HepG2 (cell line): ENCODE results near the gene FAM174B. TPM values are rescaled to one million over a fixed set of nuclear protein-coding genes. Genes with fewer than 3 reads are reported as not detected.

Experiments used
- ATAC-seq: fragments of 200-7000 bp; cut with Tn5 transposase; 3 replicates; pipeline ENCODE4 v1.9.1; 2020; ENCODE audit warnings: mild to moderate bottlenecking, moderate library complexity
- BruUV-seq: library from RNA; stranded (reverse); fragments of 400-500 nt; replicated peaks from 2 replicates; lab custom pipeline; 2021; lab: Mats Ljungman, UMichigan
- CTCF ChIA-PET: fragments of 300-600 bp; formaldehyde crosslinking; extraction: SDS; loops from one replicate; lab custom pipeline; 2021; ENCODE audit warnings: low total read pairs, inconsistent platforms, low intra/inter-chr PET ratio; lab: Yijun Ruan, JAX
- POLR2A ChIA-PET: fragments of 350-600 bp; sonication (Branson Sonifier 250); formaldehyde crosslinking; loops from one replicate; lab custom pipeline; 2020; ENCODE audit warnings: antibody characterized with exemption, inconsistent platforms; lab: Yijun Ruan, JAX
- DNase-seq: peaks from one replicate; pipeline ENCODE4 v3.0.0-alpha.2; 2015; ENCODE audit warnings: low spot score
- FAIRE-seq: peaks from 3 replicates; lab custom pipeline; 2011; peaks lifted over from hg19 to GRCh38; lab: Jason Lieb, UNC
- H2AFZ ChIP-seq: one replicate; pipeline ENCODE4 v1.6.1; 2011; ENCODE audit warnings: low read length, inconsistent platforms
- H3K27ac ChIP-seq: fragments of 300-600 bp; 3 replicates; pipeline ENCODE4 v1.8.0; 2011; ENCODE audit warnings: mixed run types, mild to moderate bottlenecking, mixed read lengths, low read length, inconsistent platforms; ENCODE audit not compliant: insufficient read depth; ENCODE audit errors: extremely low read length
- H3K27me3 ChIP-seq, 2 experiments: fragments of 200-600 bp in 1 of 2; 2 replicates in 1 of 2; 3 replicates in 1 of 2; pipeline versions ENCODE4 v1.6.0 to v1.8.0; 2011; ENCODE audit warnings: low read length in 2 of 2, mild to moderate bottlenecking in 2 of 2, moderate library complexity in 2 of 2, inconsistent platforms in 1 of 2; ENCODE audit not compliant: insufficient read depth in 2 of 2, control insufficient read depth in 1 of 2
- H3K36me3 ChIP-seq, 2 experiments: fragments of 200-600 bp in 1 of 2; replicated peaks in 1 of 2; 2 replicates in 1 of 2; 3 replicates in 1 of 2; pipeline versions ENCODE4 v1.5.1 to v1.8.0; 2011; ENCODE audit warnings: low read length in 2 of 2, inconsistent platforms in 1 of 2; ENCODE audit not compliant: insufficient read depth in 2 of 2, control insufficient read depth in 1 of 2
- H3K4me1 ChIP-seq: 2 replicates; pipeline ENCODE4 v1.5.1; 2012; ENCODE audit warnings: low read length, inconsistent platforms; ENCODE audit not compliant: insufficient read depth
- H3K4me2 ChIP-seq: 2 replicates; pipeline ENCODE4 v1.6.0; 2011; ENCODE audit warnings: low read depth, low read length, inconsistent platforms
- H3K4me3 ChIP-seq, 3 experiments: fragments of 200-600 bp in 1 of 3; sonication (generic), shearing (Covaris generic) in 1 of 3; replicated peaks in 1 of 3; 2 replicates each; pipeline ENCODE4 v1.5.1; 2011 to 2016; ENCODE audit warnings: low read length in 3 of 3, inconsistent platforms in 2 of 3, low read depth in 2 of 3, mild to moderate bottlenecking in 2 of 3, control low read depth in 1 of 3, mixed read lengths in 1 of 3; ENCODE audit not compliant: insufficient read depth in 1 of 3
- H3K79me2 ChIP-seq: one replicate; pipeline ENCODE4 v1.6.1; 2011; ENCODE audit warnings: low read length, inconsistent platforms; ENCODE audit not compliant: insufficient read depth
- H3K9ac ChIP-seq: 2 replicates; pipeline ENCODE4 v1.6.0; 2011; ENCODE audit warnings: mild to moderate bottlenecking, low read depth, low read length, inconsistent platforms; ENCODE audit not compliant: insufficient read depth
- H3K9me3 ChIP-seq: 2 replicates; pipeline ENCODE4 v1.5.1; 2012; ENCODE audit warnings: mild to moderate bottlenecking, low read length
- H4K20me1 ChIP-seq: 2 replicates; pipeline ENCODE4 v1.6.0; 2011; ENCODE audit warnings: inconsistent platforms, mild to moderate bottlenecking, low read length, moderate library complexity; ENCODE audit not compliant: insufficient read depth
- ARID2 ChIP-seq: sonication (generic); formaldehyde crosslinking; IDR thresholded peaks from 2 replicates; pipeline ENCODE4 v1.8.1; 2022; ENCODE audit warnings: mild to moderate bottlenecking, missing genetic modification reagents, borderline replicate concordance
- ARNT2 ChIP-seq: sonication (generic); formaldehyde crosslinking; IDR thresholded peaks from 2 replicates; pipeline ENCODE4 v1.8.0; 2022; ENCODE audit warnings: mild to moderate bottlenecking, low read depth, missing genetic modification reagents, moderate library complexity
- ATF3 ChIP-seq: sonication (generic); formaldehyde crosslinking; IDR thresholded peaks from 2 replicates; pipeline ENCODE4 v1.4.0; 2020; ENCODE audit warnings: missing genetic modification reagents
- CCAR2 ChIP-seq: fragments of 200-400 bp; formaldehyde crosslinking; optimal IDR thresholded peaks from 2 replicates; pipeline ENCODE3; 2018; ENCODE audit warnings: low read depth, mild to moderate bottlenecking, low read length, moderate library complexity
- EZH2 ChIP-seq: conservative IDR thresholded peaks from 2 replicates; pipeline ENCODE4 v1.6.1; 2012; ENCODE audit warnings: mild to moderate bottlenecking, low read depth, low read length, moderate library complexity
- GPN1 ChIP-seq: sonication (generic); formaldehyde crosslinking; IDR thresholded peaks from 2 replicates; pipeline ENCODE4 v1.5.1; 2020; ENCODE audit warnings: missing genetic modification reagents, borderline replicate concordance
- KDM4B ChIP-seq: sonication (generic); formaldehyde crosslinking; IDR thresholded peaks from 2 replicates; pipeline ENCODE4 v1.4.0; 2020; ENCODE audit warnings: missing genetic modification reagents
- NR2F2 ChIP-seq: IDR thresholded peaks from 2 replicates; pipeline ENCODE4 v1.6.1; 2012; ENCODE audit warnings: low read depth, inconsistent platforms, borderline replicate concordance
- RFX3 ChIP-seq: IDR thresholded peaks from 2 replicates; pipeline ENCODE4 v1.6.1; 2016; ENCODE audit warnings: missing biosample characterization, missing genetic modification reagents
- RNF219 ChIP-seq: sonication (generic); formaldehyde crosslinking; IDR thresholded peaks from 2 replicates; pipeline ENCODE4 v1.5.0; 2020; ENCODE audit warnings: mild to moderate bottlenecking, missing genetic modification reagents
- ZNF10 ChIP-seq: sonication (generic); formaldehyde crosslinking; IDR thresholded peaks from 2 replicates; pipeline ENCODE4 v1.4.0; 2020; ENCODE audit warnings: mild to moderate bottlenecking, low read depth, missing genetic modification reagents, borderline replicate concordance
- ZNF207 ChIP-seq: fragments of 450-650 bp; IDR thresholded peaks from 2 replicates; pipeline ENCODE4 v1.6.1; 2016; ENCODE audit warnings: antibody characterized with exemption, borderline replicate concordance
- ZNF225 ChIP-seq: sonication (generic); formaldehyde crosslinking; IDR thresholded peaks from 2 replicates; pipeline ENCODE4 v1.4.0; 2020; ENCODE audit warnings: mild to moderate bottlenecking, missing genetic modification reagents
- ZNF556 ChIP-seq: sonication (generic); formaldehyde crosslinking; IDR thresholded peaks from 2 replicates; pipeline ENCODE4 v1.4.0; 2020; ENCODE audit warnings: mild to moderate bottlenecking, missing genetic modification reagents, borderline replicate concordance
- WGBS: methylation state at CpG from one replicate; pipeline ENCODE4 v1.1.6; 2017; ENCODE audit warnings: low lambda C conversion rate; 5-methylcytosine and 5-hydroxymethylcytosine counted together
- in situ Hi-C: cut with HindIII; loops from 2 replicates; pipeline ENCODE4 v1.10.0; 2017; ENCODE audit warnings: low pct_unique_long_range_greater_than_20kb; ENCODE audit not compliant: extremely low pct_ligation_motif_present
- intact Hi-C: fragments of 100-400 bp; cut with micrococcal nuclease; formaldehyde crosslinking; loops from one replicate; pipeline ENCODE4 v1.10.0; 2022; ENCODE audit not compliant: unreplicated experiment
- polyA plus RNA-seq, 8 experiments: library from polyadenylated mRNA; depleted of rRNA in 3 of 8; stranded (reverse) in 7 of 8; unstranded in 1 of 8; fragments of >200 nt; fragmentation: Illumina TruSeq in 4 of 8; extraction: Trizol in 4 of 8; gene quantifications; 2 replicates each; pipeline versions ENCODE4 v1.2.1 to v1.2.3, GENCODE V29; 2011 to 2016; ENCODE audit warnings: low read depth in 4 of 8, missing spikeins in 1 of 8, mixed read lengths in 1 of 8; ENCODE audit not compliant: insufficient read depth in 1 of 8
- total RNA-seq, 5 experiments: library from RNA; depleted of rRNA; stranded (reverse); fragments of >200 nt; fragmentation: Illumina TruSeq; extraction: Trizol; gene quantifications; 2 replicates each; pipeline ENCODE4 v1.2.3, GENCODE V29; 2016; ENCODE audit warnings: low read depth in 1 of 5
- TF ChIP-seq, protein P1 (sequence below): IDR thresholded peaks from 2 replicates; pipeline ENCODE4 v1.6.1; 2016; ENCODE audit warnings: missing compliant biosample characterization, missing genetic modification reagents, borderline replicate concordance
- TF ChIP-seq, protein P2 (sequence below): sonication (generic); formaldehyde crosslinking; IDR thresholded peaks from 2 replicates; pipeline ENCODE4 v1.4.0; 2020; ENCODE audit warnings: mild to moderate bottlenecking, missing genetic modification reagents

The FAM174B gene
- total and polyA plus RNA-seq, 2 of the 13 experiments (the other 11 are each of a cell fraction or from before 2014, with no cell fraction given), result 0.90 to 2.1 TPM

- in situ Hi-C loops, result no loop called here
- no peaks in the 10 kb centered on the region for H3K4me1 ChIP-seq
- no peaks in the 10 kb centered on the region for H3K79me2 ChIP-seq
- no peak for TF ChIP-seq GPN1 (CRISPR knock-in tag)
- TF ChIP-seq CCAR2, result no peak
- no peak for TF ChIP-seq EZH2
- TF ChIP-seq, protein P1, sequence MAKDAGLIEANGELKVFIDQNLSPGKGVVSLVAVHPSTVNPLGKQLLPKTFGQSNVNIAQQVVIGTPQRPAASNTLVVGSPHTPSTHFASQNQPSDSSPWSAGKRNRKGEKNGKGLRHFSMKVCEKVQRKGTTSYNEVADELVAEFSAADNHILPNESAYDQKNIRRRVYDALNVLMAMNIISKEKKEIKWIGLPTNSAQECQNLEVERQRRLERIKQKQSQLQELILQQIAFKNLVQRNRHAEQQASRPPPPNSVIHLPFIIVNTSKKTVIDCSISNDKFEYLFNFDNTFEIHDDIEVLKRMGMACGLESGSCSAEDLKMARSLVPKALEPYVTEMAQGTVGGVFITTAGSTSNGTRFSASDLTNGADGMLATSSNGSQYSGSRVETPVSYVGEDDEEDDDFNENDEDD, result no peak
- TF ChIP-seq ZNF207, result no peak
- no peak for TF ChIP-seq ZNF225 (CRISPR knock-in tag)
- TF ChIP-seq ARNT2 (CRISPR knock-in tag), result no peak
- no peak for TF ChIP-seq NR2F2
- no peak for TF ChIP-seq ZNF10 (CRISPR knock-in tag)
- TF ChIP-seq RNF219 (CRISPR knock-in tag), result no peak
- TF ChIP-seq, protein P2, sequence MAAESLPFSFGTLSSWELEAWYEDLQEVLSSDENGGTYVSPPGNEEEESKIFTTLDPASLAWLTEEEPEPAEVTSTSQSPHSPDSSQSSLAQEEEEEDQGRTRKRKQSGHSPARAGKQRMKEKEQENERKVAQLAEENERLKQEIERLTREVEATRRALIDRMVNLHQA (CRISPR knock-in tag), result no peak
- TF ChIP-seq RFX3 (CRISPR knock-in tag), result no peak
- TF ChIP-seq ATF3 (CRISPR knock-in tag), result no peak
- TF ChIP-seq ARID2 (CRISPR knock-in tag), result no peak
- TF ChIP-seq ZNF556, result no peak
- TF ChIP-seq KDM4B, result no peak
- FAIRE-seq, result no peak
- H3K27ac ChIP-seq, result no peak overlapping the region
- H3K9me3 ChIP-seq, result no peaks in the 10 kb centered on the region
- peaks cover 6 to 66% of the 10 kb centered on the region in 2 experiments; a peak in 4 of 5 replicates for H3K27me3 ChIP-seq
- POLR2A ChIA-PET, result no interaction called here
- no TSS peak for BruUV-seq
- 34% methylated on average over 9 of the region's 9 CpGs for WGBS
- no peak overlapping the region for H2AFZ ChIP-seq
- H3K4me3 ChIP-seq, result no peak overlapping the region
- no peak overlapping the region for H3K9ac ChIP-seq
- H3K36me3 ChIP-seq, result no peaks in the 10 kb centered on the region
- DNase-seq, result no peak
- CTCF ChIA-PET, result no interaction called here
- intact Hi-C loops, result no loop called here
- no peak overlapping the region for H3K4me2 ChIP-seq
- no peak for ATAC-seq
- no peaks in the 10 kb centered on the region for H4K20me1 ChIP-seq
Measured at GRCh38 chr15:92576597-92577200, 78.9 kb downstream of the FAM174B start.
